HG02885 (cell line): ENCODE results near the gene RAB3IP.
"Not testable (repeated sequence)": the region's sequence is repeated elsewhere in the genome, so short reads cannot be mapped to it uniquely, and the experiment has no call there.

Experiments
- ATAC-seq: cut with Tn5 transposase; IDR thresholded peaks from one replicate; pipeline ENCODE4 v1.9.1; 2021; ENCODE audit warnings: mild to moderate bottlenecking; ENCODE audit not compliant: unreplicated experiment, poor library complexity

The RAB3IP gene

GRCh38 chr12:69755302-69755701, 16.6 kb downstream of the RAB3IP start:
- no peak for ATAC-seq

GRCh38 chr12:69756088-69756755, 17.6 kb downstream of the RAB3IP start:
- no peak for ATAC-seq

DNA sequence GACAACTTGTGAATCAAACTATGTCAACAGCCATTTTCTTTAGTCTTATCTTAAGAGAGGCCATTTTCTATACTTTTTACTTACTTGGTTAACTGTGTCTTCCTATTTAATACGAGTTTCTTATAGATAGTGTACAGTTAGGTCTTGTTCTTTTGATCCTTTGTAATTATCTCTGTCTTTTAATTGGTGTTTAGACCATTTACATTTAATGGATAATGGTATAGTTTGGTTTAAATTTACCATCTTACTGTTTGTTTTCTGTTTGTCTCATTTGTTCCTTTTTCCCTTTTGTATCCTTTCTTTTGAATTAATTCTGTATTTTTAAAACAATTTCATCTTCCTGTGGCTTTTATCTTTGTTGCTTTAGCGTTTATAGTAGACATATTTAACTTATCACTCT, 19.4 kb downstream of the RAB3IP start:
- no peak for ATAC-seq

DNA sequence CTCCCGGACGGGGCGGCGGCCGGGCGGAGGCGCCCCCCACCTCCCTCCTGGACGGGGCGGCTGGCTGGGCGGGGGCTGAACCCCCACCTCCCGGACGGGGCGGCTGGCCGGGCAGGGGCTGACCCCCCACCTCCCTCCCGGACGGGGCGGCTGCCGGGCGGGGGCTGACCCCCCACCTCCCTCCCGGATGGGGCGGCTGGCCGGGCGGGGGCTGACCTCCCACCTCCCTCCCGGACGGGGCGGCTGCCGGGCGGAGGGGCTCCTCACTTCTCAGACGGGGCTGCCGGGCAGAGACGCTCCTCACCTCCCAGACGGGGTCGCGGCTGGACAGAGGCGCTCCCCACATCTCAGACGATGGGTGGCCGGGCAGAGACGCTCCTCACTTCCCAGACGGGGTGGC, 20.9 kb downstream of the RAB3IP start:
- not testable (repeated sequence) for ATAC-seq

DNA sequence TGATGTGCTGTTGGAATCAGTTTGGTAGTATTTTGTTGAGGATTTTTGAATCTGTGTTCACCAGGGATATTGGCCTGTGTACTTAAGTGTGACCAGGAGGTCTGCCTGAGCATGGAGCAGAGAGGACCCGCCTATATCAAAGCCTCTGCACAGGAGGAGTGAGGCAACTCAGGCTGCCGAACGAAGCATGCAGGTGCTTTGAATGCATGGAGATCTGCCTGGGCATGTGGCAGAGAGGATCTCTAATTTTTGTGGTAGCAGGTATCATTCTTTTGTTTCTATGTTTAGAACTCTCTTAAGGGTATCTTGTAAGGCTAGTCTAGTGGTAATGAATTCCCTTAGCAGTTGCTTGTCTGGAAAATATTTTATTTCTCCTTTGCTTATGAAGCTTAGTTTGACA, 26.9 kb downstream of the RAB3IP start:
- no peak for ATAC-seq

DNA sequence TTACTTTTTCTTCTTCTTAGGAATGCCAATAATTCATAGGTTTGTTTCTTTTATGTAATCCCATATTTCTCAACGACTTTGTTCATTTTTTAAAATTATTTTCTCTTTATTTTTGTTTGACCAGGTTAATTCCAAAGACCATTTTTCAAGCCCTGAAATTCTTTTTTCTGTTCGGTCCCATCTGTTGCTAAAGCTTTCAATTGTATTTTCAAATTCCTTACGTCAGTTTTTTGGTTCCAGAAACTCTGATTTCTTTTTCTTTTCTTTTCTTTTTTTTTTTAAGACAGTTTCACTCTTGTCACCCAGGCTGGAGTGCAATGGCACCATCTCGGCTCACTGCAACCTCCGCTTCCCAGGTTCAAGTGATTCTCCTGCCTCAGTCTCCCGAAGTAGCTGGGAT, 27.6 kb downstream of the RAB3IP start:
- ATAC-seq = no peak

GRCh38 chr12:69779928-69780327, 41.3 kb downstream of the RAB3IP start:
- ATAC-seq = peak; percentile 84

DNA sequence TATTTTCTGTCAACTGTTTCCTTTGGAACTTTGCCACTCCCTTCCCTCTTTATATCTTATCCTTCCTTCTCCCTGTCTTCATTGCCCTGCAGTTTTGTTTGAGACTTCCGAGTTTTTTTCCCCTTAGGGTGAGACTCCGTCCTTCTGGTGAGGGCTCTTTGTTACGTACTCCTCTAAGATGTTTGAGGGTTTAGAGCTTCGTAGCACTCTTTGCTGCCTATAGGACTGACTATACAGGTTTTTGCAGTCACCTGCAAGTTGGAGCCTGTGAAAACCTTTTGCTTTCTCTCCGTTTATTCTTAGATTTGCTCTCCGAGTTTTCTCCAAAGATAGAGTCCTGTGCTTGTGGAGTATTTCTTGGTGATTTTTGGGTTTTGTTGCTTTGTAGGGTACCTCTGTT, 44.7 kb downstream of the RAB3IP start:
- ATAC-seq = no peak

GRCh38 chr12:69789351-69789750, 50.7 kb downstream of the RAB3IP start:
- ATAC-seq = no peak

DNA sequence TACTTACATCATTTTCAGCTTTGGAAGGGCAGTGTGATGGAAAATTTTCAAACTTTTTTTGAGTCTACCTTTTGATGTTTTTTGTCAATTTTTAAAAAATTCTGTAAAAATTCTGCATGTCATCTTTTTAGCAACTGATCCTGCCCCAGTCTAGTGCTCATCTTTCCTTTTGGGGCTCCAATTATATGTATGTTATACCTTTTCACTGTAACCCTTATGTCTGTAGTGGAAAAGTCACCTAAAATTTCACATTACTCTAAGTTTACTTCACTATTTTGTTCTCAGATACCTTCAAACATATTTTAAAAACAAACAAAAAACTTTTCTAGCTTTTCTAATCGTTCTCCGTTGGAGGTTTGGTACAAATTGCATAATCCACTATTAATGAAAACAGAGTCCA, 53.9 kb downstream of the RAB3IP start:
- no peak for ATAC-seq

- not testable (repeated sequence) for ATAC-seq
Observed at GRCh38 chr12:69807101-69807897, 68.6 kb downstream of the RAB3IP start.

- no peak for ATAC-seq
Observed at GRCh38 chr12:69810870-69811498, 72.3 kb downstream of the RAB3IP start.

- peak; percentile 78 for ATAC-seq
Observed at GRCh38 chr12:69816082-69816481, 77.4 kb downstream of the RAB3IP start.

GRCh38 chr12:69821032-69821455, 82.4 kb downstream of the RAB3IP start:
- no peak for ATAC-seq

- ATAC-seq = no peak
Observed at GRCh38 chr12:69821456-69822159, 82.9 kb downstream of the RAB3IP start.

DNA sequence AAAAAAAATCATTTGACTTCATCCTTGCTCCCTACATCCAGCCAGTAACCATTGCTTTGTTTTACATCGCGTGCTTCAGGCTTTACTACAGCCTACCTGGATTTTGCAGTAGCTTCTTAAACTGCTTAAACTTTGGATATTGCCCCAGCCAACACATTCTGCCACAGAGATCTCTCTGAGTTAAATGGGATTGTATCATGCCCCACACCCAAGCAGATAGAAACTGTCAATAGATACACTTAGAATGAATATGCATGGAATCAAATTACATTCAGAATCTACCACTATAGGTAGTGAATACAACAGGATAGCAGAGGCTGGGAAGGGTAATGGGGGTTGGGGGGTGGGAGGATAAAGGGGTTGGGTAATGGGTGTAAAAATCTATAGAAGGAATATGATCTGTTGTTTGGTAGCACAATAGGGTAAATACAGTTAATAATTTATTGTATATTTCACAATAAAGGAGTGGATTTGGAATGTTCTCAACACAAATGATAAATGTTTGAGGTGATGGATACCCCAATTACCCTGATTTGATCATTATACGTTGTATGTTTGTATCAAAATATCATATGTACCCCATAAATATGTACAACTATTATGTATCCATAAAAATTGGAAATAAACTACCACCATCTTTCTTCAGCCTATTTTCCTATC, 83.7 kb downstream of the RAB3IP start:
- no peak for ATAC-seq

DNA sequence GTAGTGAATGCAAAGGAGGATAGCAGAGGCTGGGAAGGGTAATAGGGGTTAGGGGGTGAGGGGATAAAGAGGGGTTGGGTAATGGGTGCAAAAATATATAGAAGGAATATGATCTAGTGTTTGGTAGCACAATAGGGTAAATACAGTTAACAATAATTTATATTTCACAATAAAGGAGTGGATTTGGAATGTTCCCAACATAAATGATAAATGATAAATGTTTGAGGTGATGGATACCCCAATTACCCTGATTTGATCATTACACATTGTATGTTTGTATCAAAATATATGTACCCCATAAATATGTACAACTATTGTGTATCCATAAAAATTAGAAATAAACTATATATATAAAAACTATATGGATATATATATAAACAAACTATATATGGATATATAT, 85.4 kb downstream of the RAB3IP start:
- no peak for ATAC-seq

- no peak for ATAC-seq
Observed at GRCh38 chr12:69824966-69825560, 86.4 kb downstream of the RAB3IP start, which contains the start of gene MYRFL. Gene MYRFL (plus strand): TSS chr12:69825227. CDS start chr12:69825518, 291 bp downstream.

GRCh38 chr12:69828897-69829296, 90.2 kb downstream of the RAB3IP start:
- no peak for ATAC-seq

- no peak for ATAC-seq
Observed at GRCh38 chr12:69833696-69834095, 95.0 kb downstream of the RAB3IP start.
